BJ (cell line): Measurements from ENCODE around the gene CAMKV. TPM values are rescaled to one million over a fixed set of nuclear protein-coding genes. Genes with fewer than 3 reads are reported as not detected.

Source experiments
- CTCF ChIA-PET: fragments of 350-600 bp; formaldehyde crosslinking; extraction: SDS; loops from one replicate; lab custom pipeline; 2021; ENCODE audit warnings: antibody characterized with exemption, inconsistent platforms; lab: Yijun Ruan, JAX
- POLR2A ChIA-PET: fragments of 300-600 bp; sonication (Branson Sonifier 250); formaldehyde crosslinking; extraction: SDS; loops from one replicate; lab custom pipeline; 2021; ENCODE audit warnings: antibody characterized with exemption; lab: Charles Lee
- DNase-seq: peaks from one replicate; pipeline ENCODE4 v3.0.0-alpha.2; 2011; ENCODE audit warnings: low read depth
- H3K27me3 ChIP-seq: 2 replicates; pipeline ENCODE4 v1.6.0; 2011; ENCODE audit warnings: low read length; ENCODE audit not compliant: control insufficient read depth, insufficient read depth
- H3K36me3 ChIP-seq: 2 replicates; pipeline ENCODE4 v1.5.1; 2011; ENCODE audit warnings: low read length; ENCODE audit not compliant: control insufficient read depth, insufficient read depth
- H3K4me3 ChIP-seq: 2 replicates; pipeline ENCODE4 v1.5.1; 2011; ENCODE audit warnings: low read depth, mild to moderate bottlenecking, control low read depth, low read length
- CTCF ChIP-seq: IDR thresholded peaks from 2 replicates; pipeline ENCODE4 v1.5.1; 2011; ENCODE audit warnings: low read depth, mild to moderate bottlenecking, control low read depth, inconsistent platforms, low read length, moderate library complexity; ENCODE audit not compliant: insufficient read depth
- polyA plus RNA-seq: library from polyadenylated mRNA; depleted of rRNA; stranded (reverse); fragments of >200 nt; gene quantifications from 2 replicates; pipeline ENCODE4 v1.2.3, GENCODE V29; 2011

CAMKV gene
- polyA plus RNA-seq, 1 experiment, result not detected

DNA sequence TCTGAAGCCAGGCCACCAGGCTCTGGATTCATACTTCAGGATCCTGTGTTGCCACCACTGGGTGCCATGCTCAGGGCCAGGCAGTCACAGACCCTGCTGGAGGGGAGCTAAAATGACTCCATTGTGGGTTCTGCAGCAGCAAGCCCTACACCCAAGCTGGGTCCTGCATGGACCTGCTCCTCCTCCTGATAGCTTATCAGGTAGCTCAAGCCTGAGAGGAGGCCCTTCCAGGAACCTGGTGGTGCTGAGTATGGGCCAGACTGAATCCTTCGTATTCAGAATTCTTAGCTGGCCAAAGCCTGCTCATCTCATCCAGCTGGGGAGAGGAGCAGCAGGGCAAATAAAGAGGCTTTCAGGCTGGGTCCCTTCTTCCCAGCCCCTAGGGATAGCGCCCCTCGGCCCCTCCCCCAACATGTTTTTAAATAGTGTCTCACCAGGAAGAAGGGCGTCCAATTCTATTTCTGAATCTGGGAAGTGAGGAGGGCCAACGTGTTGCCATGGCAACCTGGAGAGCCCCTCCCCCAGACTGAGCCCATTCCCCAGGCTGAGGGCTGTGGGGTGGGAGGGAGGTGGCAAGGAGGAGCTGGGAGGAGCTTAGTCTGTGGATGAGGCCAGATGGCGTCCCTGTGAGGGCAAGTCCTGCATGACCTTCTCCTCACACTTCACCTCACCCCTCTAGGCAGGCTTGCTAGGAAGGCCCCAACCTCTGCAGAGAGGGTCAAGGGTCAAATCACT lies 11.0 kb upstream of the CAMKV start:
- CTCF ChIA-PET, result interaction anchor here (1.1 to 1.3 kb wide), 2 partner anchors 10 to 13 kb away, joined by 3 to 4 read pairs; no protein-coding TSS in a partner anchor

GRCh38 chr3:49879721-49880120 lies 10.0 kb upstream of the CAMKV start:
- ChIA-PET CTCF (interaction anchor here (1.1 to 1.8 kb wide), 3 partner anchors 9 to 77 kb away, joined by 3 to 6 read pairs (median 4); no protein-coding TSS in a partner anchor), POLR2A (no interaction called here)
- DNase-seq, result no peak
- no peaks in the 10 kb centered on the region for H3K36me3 ChIP-seq
- no peak overlapping the region for H3K4me3 ChIP-seq
- peaks cover 17% of the 10 kb centered on the region for H3K27me3 ChIP-seq
- no peak for TF ChIP-seq CTCF

More for the DNA sequence above, 11.0 kb upstream of the CAMKV start:
- Histone ChIP-seq H3K27me3 (peaks cover 16% of the 10 kb centered on the region), H3K36me3 (no peaks in the 10 kb centered on the region), H3K4me3 (no peak overlapping the region)
- POLR2A ChIA-PET, result no interaction called here
- TF ChIP-seq CTCF, result no peak
- no peak for DNase-seq

DNA sequence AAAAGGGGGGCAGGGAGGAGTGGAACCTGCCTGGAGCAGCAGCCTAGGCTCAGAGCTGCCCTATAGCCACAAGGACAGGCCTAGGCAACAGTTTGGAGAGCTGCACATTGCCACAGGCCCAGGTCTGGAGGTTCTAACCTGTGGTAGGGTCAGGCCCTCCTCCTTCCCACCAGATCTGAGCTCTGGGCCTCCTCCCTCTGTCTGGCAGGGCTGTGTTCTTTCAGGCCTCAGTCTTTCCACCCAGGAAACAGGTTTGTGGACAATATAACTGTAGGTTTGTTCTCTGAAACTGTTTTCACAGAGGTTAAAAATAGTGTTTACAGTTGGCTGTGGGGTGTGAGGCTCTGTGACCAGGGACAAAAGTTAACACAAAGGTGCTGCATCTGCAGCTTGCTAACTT lies 9.0 kb upstream of the CAMKV start:
- H3K27me3 ChIP-seq, result peaks cover 19% of the 10 kb centered on the region
- POLR2A ChIA-PET, result interaction anchor here (0.5 kb wide), 1 partner anchor 63 kb away, joined by 4 read pairs; no protein-coding TSS in a partner anchor
- no peak for DNase-seq
- H3K36me3 ChIP-seq, result no peaks in the 10 kb centered on the region
- no peak for TF ChIP-seq CTCF
- CTCF ChIA-PET, result interaction anchor here (0.6 to 1.8 kb wide), 3 partner anchors 76 to 592 kb away, joined by 3 to 6 read pairs (median 3); no protein-coding TSS in a partner anchor
- H3K4me3 ChIP-seq, result no peak overlapping the region

DNA sequence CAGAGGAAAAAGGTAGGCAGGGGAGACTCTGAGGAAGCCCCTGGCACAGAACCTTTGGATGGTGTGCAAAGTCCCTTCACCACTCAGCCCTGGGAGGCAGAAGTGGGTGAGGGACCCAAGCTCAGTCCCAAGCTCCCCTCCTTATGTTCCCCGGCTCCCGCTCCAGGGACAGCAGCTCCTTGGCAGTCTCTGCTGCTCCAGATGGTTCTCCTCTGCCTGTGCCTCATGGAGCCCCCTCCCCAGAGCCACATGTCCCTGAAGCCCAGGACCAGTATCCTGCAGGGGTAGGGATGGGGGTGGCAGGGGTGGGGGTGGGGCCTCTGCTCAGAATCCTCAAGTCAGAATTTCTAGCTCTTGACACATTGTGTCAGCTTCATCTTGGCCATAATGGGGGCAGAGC lies 8.0 kb upstream of the CAMKV start:
- Histone ChIP-seq H3K27me3 (peaks cover 19% of the 10 kb centered on the region), H3K4me3 (no peak overlapping the region), H3K36me3 (no peaks in the 10 kb centered on the region)
- TF ChIP-seq CTCF, result no peak
- ChIA-PET POLR2A (no interaction called here), CTCF (no interaction called here)
- no peak for DNase-seq

GRCh38 chr3:49876567-49876966 lies 6.9 kb upstream of the CAMKV start:
- TF ChIP-seq CTCF, result no peak
- Histone ChIP-seq H3K36me3 (no peaks in the 10 kb centered on the region), H3K4me3 (no peak overlapping the region), H3K27me3 (peaks cover 10% of the 10 kb centered on the region)
- ChIA-PET CTCF (interaction anchor here (0.9 kb wide), 1 partner anchor 24 kb away, joined by 3 read pairs; no protein-coding TSS in a partner anchor), POLR2A (no interaction called here)
- no peak for DNase-seq
